K562 (cell line): ENCODE measurements around the gene FSCN2. TPM values are rescaled to one million over a fixed set of nuclear protein-coding genes. Genes with fewer than 3 reads are reported as not detected.

Experiments used
- ATAC-seq: fragments of 200-7000 bp; cut with Tn5 transposase; 3 replicates; pipeline ENCODE4 v1.9.1; 2020; ENCODE audit warnings: moderate library complexity
- BruUV-seq: library from RNA; stranded (reverse); fragments of 400-500 nt; replicated peaks from 2 replicates; lab custom pipeline; 2021; lab: Mats Ljungman, UMichigan
- CTCF ChIA-PET: fragments of 300-600 bp; formaldehyde crosslinking; extraction: SDS; loops from one replicate; lab custom pipeline; 2021; ENCODE audit warnings: low intra/inter-chr PET ratio; lab: Yijun Ruan, JAX
- POLR2A ChIA-PET: fragments of 300-600, 350-650 bp; sonication (Branson Sonifier 250); formaldehyde crosslinking; extraction: SDS; loops from one replicate; lab custom pipeline; 2021; ENCODE audit warnings: antibody characterized with exemption, inconsistent platforms; lab: Yijun Ruan, JAX
- DNase-seq, 4 experiments: peaks; one replicate each; pipeline versions ENCODE4 v3.0.0 to v3.0.0-alpha.2; 2011 to 2018; ENCODE audit warnings: low spot score in 3 of 4, mixed read lengths in 3 of 4; ENCODE audit errors: extremely low read depth in 1 of 4
- FAIRE-seq: peaks from 2 replicates; lab custom pipeline; 2011; peaks lifted over from hg19 to GRCh38; lab: Jason Lieb, UNC
- H2AFZ ChIP-seq: 2 replicates; pipeline ENCODE4 v1.6.0; 2011; ENCODE audit warnings: low read depth, low read length, control low read depth, inconsistent platforms
- H3K27ac ChIP-seq: fragments of 200-600 bp; 3 replicates; pipeline ENCODE4 v1.8.0; 2011; ENCODE audit warnings: low read depth, mild to moderate bottlenecking, control low read depth, inconsistent platforms, low read length, moderate library complexity, mixed read lengths; ENCODE audit errors: extremely low read depth
- H3K27me3 ChIP-seq, 2 experiments: fragments of 300-600 bp in 1 of 2; 2 replicates in 1 of 2; 3 replicates in 1 of 2; pipeline versions ENCODE4 v1.6.0 to v1.8.0; 2011; ENCODE audit warnings: inconsistent platforms in 2 of 2, low read length in 2 of 2, mild to moderate bottlenecking in 1 of 2, mixed read lengths in 1 of 2, moderate library complexity in 1 of 2; ENCODE audit not compliant: control insufficient read depth in 2 of 2, insufficient read depth in 2 of 2
- H3K36me3 ChIP-seq: fragments of 300-600 bp; 3 replicates; pipeline ENCODE4 v1.8.0; 2011; ENCODE audit warnings: mild to moderate bottlenecking, low read length, inconsistent platforms; ENCODE audit not compliant: control insufficient read depth, insufficient read depth
- H3K4me1 ChIP-seq, 2 experiments: fragments of 200-600 bp in 1 of 2; replicated peaks in 1 of 2; 2 replicates in 1 of 2; 3 replicates in 1 of 2; pipeline versions ENCODE4 v1.5.1 to v1.8.0; 2011; ENCODE audit warnings: inconsistent platforms in 2 of 2, low read length in 2 of 2, mild to moderate bottlenecking in 1 of 2, mixed read lengths in 1 of 2, moderate library complexity in 1 of 2; ENCODE audit not compliant: control insufficient read depth in 2 of 2, insufficient read depth in 2 of 2
- H3K4me2 ChIP-seq: 2 replicates; pipeline ENCODE4 v1.6.1; 2011; ENCODE audit warnings: low read length, control low read depth, inconsistent platforms, mixed read lengths; ENCODE audit not compliant: insufficient read depth
- H3K4me3 ChIP-seq: fragments of 200-600 bp; sonication (generic), shearing (Covaris generic); 2 replicates; pipeline ENCODE4 v1.5.1; 2016; ENCODE audit warnings: control low read depth, inconsistent platforms
- H3K79me2 ChIP-seq: fragments of 200-600 bp; 3 replicates; pipeline ENCODE4 v1.8.0; 2011; ENCODE audit warnings: low read length, inconsistent platforms; ENCODE audit not compliant: control insufficient read depth, insufficient read depth
- H3K9ac ChIP-seq, 2 experiments: 2 replicates each; pipeline versions ENCODE4 v1.6.0 to v1.6.1; 2011; ENCODE audit warnings: low read depth in 2 of 2, low read length in 2 of 2, control low read depth in 1 of 2, inconsistent platforms in 1 of 2, mild to moderate bottlenecking in 1 of 2, mixed read lengths in 1 of 2; ENCODE audit not compliant: insufficient read depth in 1 of 2
- H3K9me1 ChIP-seq: one replicate; pipeline ENCODE4 v1.6.0; 2011; ENCODE audit warnings: inconsistent platforms, mild to moderate bottlenecking, low read length, moderate library complexity; ENCODE audit not compliant: control insufficient read depth, insufficient read depth
- H3K9me3 ChIP-seq: replicated peaks from 2 replicates; pipeline ENCODE4 v1.5.1; 2011; ENCODE audit warnings: low read depth, low read length, inconsistent platforms; ENCODE audit not compliant: control insufficient read depth, insufficient read depth
- H4K20me1 ChIP-seq: replicated peaks from 2 replicates; pipeline ENCODE4 v1.6.1; 2011; ENCODE audit warnings: low read length, inconsistent platforms, mixed read lengths; ENCODE audit not compliant: control insufficient read depth, insufficient read depth
- ARID3B ChIP-seq: fragments of 250-450 bp; sonication (Bioruptor Pico); IDR thresholded peaks from 2 replicates; pipeline ENCODE4 v1.4.0; 2020; ENCODE audit warnings: borderline replicate concordance
- EGR1 ChIP-seq: fragments of 450-650 bp; conservative IDR thresholded peaks from 2 replicates; pipeline ENCODE4 v1.6.1; 2017; ENCODE audit warnings: mild to moderate bottlenecking
- ELF2 ChIP-seq: fragments of 250-450 bp; sonication (Bioruptor Pico); IDR thresholded peaks from 2 replicates; pipeline ENCODE4 v1.5.0; 2021; ENCODE audit warnings: mild to moderate bottlenecking
- FOSL1 ChIP-seq: fragments of 200-800 bp; sonication (Bioruptor generic); conservative IDR thresholded peaks from 2 replicates; pipeline ENCODE4 v1.6.1; 2016; ENCODE audit warnings: missing genetic modification characterization, missing compliant biosample characterization
- KLF6 ChIP-seq: fragments of 250-450 bp; sonication (Bioruptor Pico); IDR thresholded peaks from 2 replicates; pipeline ENCODE4 v1.4.0; 2020; ENCODE audit warnings: mild to moderate bottlenecking, moderate library complexity, borderline replicate concordance
- NR2C1 ChIP-seq, 2 experiments: fragments of 450-650 bp; IDR thresholded peaks; 2 replicates each; pipeline ENCODE4 v1.6.1; 2017; ENCODE audit warnings: mild to moderate bottlenecking in 2 of 2, antibody characterized with exemption in 1 of 2, inconsistent platforms in 1 of 2, missing compliant biosample characterization in 1 of 2, missing genetic modification characterization in 1 of 2
- PTBP1 ChIP-seq: fragments of 200-400 bp; formaldehyde crosslinking; IDR thresholded peaks from 2 replicates; pipeline ENCODE4 v1.6.1; 2017; ENCODE audit warnings: low read depth, low read length
- RBM34 ChIP-seq: fragments of 200-400 bp; formaldehyde crosslinking; IDR thresholded peaks from 2 replicates; pipeline ENCODE4 v1.6.1; 2018; ENCODE audit warnings: low read length, borderline replicate concordance; ENCODE audit not compliant: insufficient read depth
- SNRNP70 ChIP-seq: fragments of 200-400 bp; formaldehyde crosslinking; optimal IDR thresholded peaks from 2 replicates; pipeline ENCODE3; 2017; ENCODE audit warnings: low read depth, low read length
- THRB ChIP-seq: fragments of 450-650 bp; formaldehyde crosslinking; conservative IDR thresholded peaks from 2 replicates; pipeline ENCODE4 v1.4.0; 2022; ENCODE audit warnings: mild to moderate bottlenecking, missing genetic modification characterization
- ZBTB7A ChIP-seq: IDR thresholded peaks from 2 replicates; pipeline ENCODE4 v1.6.1; 2011; ENCODE audit warnings: low read depth, mild to moderate bottlenecking, low read length, moderate library complexity, borderline replicate concordance; ENCODE audit not compliant: control insufficient read depth
- ZFP1 ChIP-seq: fragments of 450-650 bp; formaldehyde crosslinking; IDR thresholded peaks from 2 replicates; pipeline ENCODE4 v1.4.0; 2020; ENCODE audit warnings: mild to moderate bottlenecking, mixed read lengths
- ZNF175 ChIP-seq: fragments of 200-800 bp; sonication (Bioruptor generic); IDR thresholded peaks from 2 replicates; pipeline ENCODE4 v1.6.1; 2016; ENCODE audit warnings: low read depth, mild to moderate bottlenecking, missing genetic modification characterization, missing compliant biosample characterization
- ZNF239 ChIP-seq: fragments of 250-450 bp; sonication (Bioruptor Pico); IDR thresholded peaks from 2 replicates; pipeline ENCODE4 v1.4.0; 2020; ENCODE audit warnings: mild to moderate bottlenecking
- ZNF263 ChIP-seq: sonication (generic); formaldehyde crosslinking; IDR thresholded peaks from 2 replicates; pipeline ENCODE4 v1.8.0; 2022; ENCODE audit warnings: mild to moderate bottlenecking, missing genetic modification reagents, borderline replicate concordance
- ZNF280B ChIP-seq: fragments of 250-450 bp; sonication (Bioruptor Pico); IDR thresholded peaks from 2 replicates; pipeline ENCODE4 v1.5.1; 2021; ENCODE audit warnings: mild to moderate bottlenecking
- WGBS: fragments of 100-300 bp; shearing (Covaris generic); methylation state at CpG from one replicate; pipeline ENCODE4 v1.1.6; 2016; ENCODE audit warnings: low coverage, mixed read lengths; ENCODE audit not compliant: insufficient coverage; ENCODE audit errors: missing lambda C conversion rate; 5-methylcytosine and 5-hydroxymethylcytosine counted together
- in situ Hi-C: fragments of 300-500 bp; cut with MboI; formaldehyde crosslinking; loops from 4 replicates; pipeline ENCODE4 v1.15.0; 2018; ENCODE audit warnings: inconsistent platforms, mixed read lengths
- intact Hi-C: fragments of 100-400 bp; cut with micrococcal nuclease; formaldehyde crosslinking; loops from 2 replicates; pipeline ENCODE4 v1.14.2; 2022
- polyA plus RNA-seq, 8 experiments: library from polyadenylated mRNA; depleted of rRNA in 4 of 8; stranded (reverse) in 5 of 8; unstranded in 3 of 8; fragments of >200 nt; fragmentation: Nextera tagmentation in 2 of 8; fragmentation: Illumina TruSeq in 1 of 8; extraction: Ambion mirVana in 2 of 8; extraction: Trizol in 1 of 8; gene quantifications; 2 replicates each; pipeline versions ENCODE4 v1.2.1 to v1.2.3, GENCODE V29; 2011 to 2014; ENCODE audit warnings: inconsistent platforms in 1 of 8, missing spikeins in 1 of 8
- total RNA-seq, 7 experiments: library from RNA; depleted of rRNA in 6 of 7; stranded (reverse); fragments of >200 nt in 6 of 7; fragmentation: Illumina TruSeq in 2 of 7; extraction: Trizol in 2 of 7; gene quantifications; 2 replicates each; pipeline versions ENCODE4 v1.2.1 to v1.2.3, GENCODE V29; 2011 to 2021; ENCODE audit warnings: low replicate concordance in 1 of 7

FSCN2 gene
- total and polyA plus RNA-seq, 9 of the 15 experiments (the other 6 are each of a cell fraction or from before 2014, with no cell fraction given), result 0.08 TPM; not detected in 8

- H4K20me1 ChIP-seq, result peaks cover 7% of the 10 kb centered on the region
- FAIRE-seq (no peak), DNase-seq (peak; percentile 31 to 65 (median 49)), ATAC-seq (peak; percentile 68)
- H3K9me1 ChIP-seq, result no peaks in the 10 kb centered on the region
- H3K36me3 ChIP-seq, result peaks cover 95% of the 10 kb centered on the region
- no TSS peak for BruUV-seq
- intact Hi-C loops (no loop called here), in situ Hi-C loops (no loop called here)
- H3K27me3 ChIP-seq, result no peaks in the 10 kb centered on the region
- POLR2A ChIA-PET, result interaction anchor here (0.5 to 1.2 kb wide), 5 partner anchors 9 to 383 kb away, joined by 3 to 7 read pairs (median 3); no protein-coding TSS in a partner anchor
- CTCF ChIA-PET, result no interaction called here
- WGBS, result 80% methylated on average over 9 of the region's 10 CpGs
- H3K9me3 ChIP-seq, result no peaks in the 10 kb centered on the region
- peak overlapping the region in 1 of 2 experiments; percentile 79; a peak in 2 of 4 replicates for H3K9ac ChIP-seq
- no peak overlapping the region for H3K4me3 ChIP-seq
- no peak overlapping the region for H3K4me2 ChIP-seq
- no peak overlapping the region for H2AFZ ChIP-seq
- peaks cover 10 to 21% of the 10 kb centered on the region in 2 experiments; a peak in 4 of 5 replicates for H3K4me1 ChIP-seq
- peaks cover 11% of the 10 kb centered on the region; the same call in 2 of the 3 replicates for H3K79me2 ChIP-seq
- H3K27ac ChIP-seq, result peak overlapping the region; percentile 21; the same call in 1 of the 3 replicates
- TF ChIP-seq RBM34, result no peak
- peak; percentile 21 for TF ChIP-seq SNRNP70
- TF ChIP-seq ELF2, result no peak
- TF ChIP-seq THRB (CRISPR knock-in tag), result no peak
- no peak for TF ChIP-seq PTBP1
- TF ChIP-seq ZNF175 (CRISPR knock-in tag), result no peak
- TF ChIP-seq NR2C1 (IDR thresholded peaks at IDR 0.05), result no peak
- TF ChIP-seq NR2C1 (tag; IDR thresholded peaks at IDR 0.05), result no peak
- no peak for TF ChIP-seq ARID3B (CRISPR knock-in tag)
- no peak for TF ChIP-seq KLF6 (CRISPR knock-in tag)
- TF ChIP-seq EGR1, result no peak
- 0 out of 2 replicates have a peak, but pooled peaks have one; percentile 29 for TF ChIP-seq FOSL1 (tag)
- no peak for TF ChIP-seq ZNF239 (CRISPR knock-in tag)
- peak; percentile 68; the same call in 1 of the 2 replicates for TF ChIP-seq ZNF263
- no peak for TF ChIP-seq ZNF280B
- no peak for TF ChIP-seq ZBTB7A
- no peak for TF ChIP-seq ZFP1
Measured at GRCh38 chr17:81579821-81580321, 51.7 kb downstream of the FSCN2 start.
